NCI-H510A (cell line): ENCODE data around the gene AIFM2.
"Not testable (repeated sequence)": the region's sequence is repeated elsewhere in the genome, so short reads cannot be mapped to it uniquely, and the experiment has no call there.

Experiments used
- DNase-seq: peaks from one replicate; lab custom pipeline; 2025; lab: John Stamatoyannopoulos, UW

AIFM2 gene

GRCh38 chr10:70132098-70133029 lies at the start of gene AIFM2:
AIFM2 (minus strand) TSS chr10:70132825; CDS start chr10:70124084, 8,741 bp downstream.
- DNase-seq = peak; percentile 76

GRCh38 chr10:70179209-70179608 lies 46.6 kb upstream of the AIFM2 start:
- DNase-seq = not testable (repeated sequence)

- DNase-seq = no peak
These were observed 45.6 kb upstream of the AIFM2 start for GRCh38 chr10:70178139-70178725.

GRCh38 chr10:70176441-70176840 lies 43.8 kb upstream of the AIFM2 start:
- no peak for DNase-seq

- no peak for DNase-seq
These were observed 42.9 kb upstream of the AIFM2 start for GRCh38 chr10:70175516-70175915.

GRCh38 chr10:70174058-70174741 lies 41.6 kb upstream of the AIFM2 start:
- no peak for DNase-seq

GRCh38 chr10:70169649-70170364 lies 37.2 kb upstream of the AIFM2 start:
- DNase-seq = no peak

GRCh38 chr10:70169011-70169410 lies 36.4 kb upstream of the AIFM2 start:
- DNase-seq = no peak

GRCh38 chr10:70167246-70167645 lies 34.6 kb upstream of the AIFM2 start:
- DNase-seq = no peak

- DNase-seq = no peak
These were observed 33.8 kb upstream of the AIFM2 start for GRCh38 chr10:70166394-70166793.

- no peak for DNase-seq
These were observed 31.5 kb upstream of the AIFM2 start for GRCh38 chr10:70164163-70164562.

GRCh38 chr10:70163448-70163847 lies 30.8 kb upstream of the AIFM2 start:
- no peak for DNase-seq

- no peak for DNase-seq
These were observed 30.2 kb upstream of the AIFM2 start for GRCh38 chr10:70162892-70163201.

GRCh38 chr10:70162151-70162891 lies 29.7 kb upstream of the AIFM2 start:
- DNase-seq = no peak

- DNase-seq = no peak
These were observed 28.2 kb upstream of the AIFM2 start for GRCh38 chr10:70160798-70161197.

GRCh38 chr10:70159366-70159765 lies 26.7 kb upstream of the AIFM2 start:
- DNase-seq = not testable (repeated sequence)

GRCh38 chr10:70158113-70158512 lies 25.5 kb upstream of the AIFM2 start:
- no peak for DNase-seq

- DNase-seq = no peak
These were observed 22.7 kb upstream of the AIFM2 start for GRCh38 chr10:70155255-70155838.

- DNase-seq = no peak
These were observed 15.9 kb upstream of the AIFM2 start for GRCh38 chr10:70148516-70148915.

GRCh38 chr10:70147259-70147625 lies 14.6 kb upstream of the AIFM2 start:
- DNase-seq = no peak
